ENCODE data around the gene FANCD2OS. TPM values are rescaled to one million over a fixed set of nuclear protein-coding genes. Genes with fewer than 3 reads are reported as not detected.
A peak's percentile ranks its signal among the peaks of the same experiment; 100 is the strongest.

Gene FANCD2OS
- total RNA-seq, 1 experiment from 2014 or later = not detected

DNA sequence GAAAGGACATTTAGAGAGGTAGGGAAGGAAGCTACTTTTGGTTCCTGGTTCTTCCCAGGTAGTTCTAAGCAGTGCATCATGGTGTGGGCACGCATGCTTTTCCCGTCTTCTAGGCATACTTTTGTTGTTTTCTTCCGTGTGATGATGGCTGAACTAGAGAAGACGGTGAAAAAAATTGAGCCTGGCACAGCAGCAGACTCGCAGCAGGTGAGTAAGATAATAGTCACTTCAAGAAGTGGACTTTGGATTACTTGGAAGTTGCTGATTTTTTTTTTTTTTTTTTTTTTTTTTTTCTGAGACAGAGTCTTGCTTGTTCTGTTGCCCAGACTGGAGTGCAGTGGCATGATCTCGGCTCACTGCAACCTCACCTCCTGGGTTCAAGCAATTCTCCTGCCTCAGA lies 17.9 kb downstream of the FANCD2OS start:
- no peak for DNase-seq
- peaks cover 22% of the 10 kb centered on the region for H3K4me1 ChIP-seq (replicated peaks; ENCODE audit: insufficient read depth)
- no peaks in the 10 kb centered on the region for H3K79me2 ChIP-seq (ENCODE audit: low read depth)
- H3K27me3 ChIP-seq (ENCODE audit: insufficient read depth, low read depth) = no peaks in the 10 kb centered on the region
- TF ChIP-seq, protein P1, sequence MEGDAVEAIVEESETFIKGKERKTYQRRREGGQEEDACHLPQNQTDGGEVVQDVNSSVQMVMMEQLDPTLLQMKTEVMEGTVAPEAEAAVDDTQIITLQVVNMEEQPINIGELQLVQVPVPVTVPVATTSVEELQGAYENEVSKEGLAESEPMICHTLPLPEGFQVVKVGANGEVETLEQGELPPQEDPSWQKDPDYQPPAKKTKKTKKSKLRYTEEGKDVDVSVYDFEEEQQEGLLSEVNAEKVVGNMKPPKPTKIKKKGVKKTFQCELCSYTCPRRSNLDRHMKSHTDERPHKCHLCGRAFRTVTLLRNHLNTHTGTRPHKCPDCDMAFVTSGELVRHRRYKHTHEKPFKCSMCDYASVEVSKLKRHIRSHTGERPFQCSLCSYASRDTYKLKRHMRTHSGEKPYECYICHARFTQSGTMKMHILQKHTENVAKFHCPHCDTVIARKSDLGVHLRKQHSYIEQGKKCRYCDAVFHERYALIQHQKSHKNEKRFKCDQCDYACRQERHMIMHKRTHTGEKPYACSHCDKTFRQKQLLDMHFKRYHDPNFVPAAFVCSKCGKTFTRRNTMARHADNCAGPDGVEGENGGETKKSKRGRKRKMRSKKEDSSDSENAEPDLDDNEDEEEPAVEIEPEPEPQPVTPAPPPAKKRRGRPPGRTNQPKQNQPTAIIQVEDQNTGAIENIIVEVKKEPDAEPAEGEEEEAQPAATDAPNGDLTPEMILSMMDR (conservative IDR thresholded peaks at IDR 0.05) = no peak
- TF ChIP-seq EZH2 (IDR thresholded peaks at IDR 0.05; ENCODE audit: low read depth) = no peak
- BruUV-seq (replicated peaks) = no TSS peak
- H3K36me3 ChIP-seq (ENCODE audit: low read depth) = peaks cover 27% of the 10 kb centered on the region; the same call in 1 of the 2 replicates
- H3K4me3 ChIP-seq = no peak overlapping the region
- ChIA-PET POLR2A (ENCODE audit: unreplicated experiment) (no interaction called here), CTCF (no interaction called here)
- no peak overlapping the region for H3K27ac ChIP-seq
- H3K9me2 ChIP-seq (ENCODE audit: insufficient read depth) = no peaks in the 10 kb centered on the region
- intact Hi-C loops (cut with micrococcal nuclease; ENCODE audit: unreplicated experiment) = no loop called here
- H2AFZ ChIP-seq = no peak overlapping the region
- H3F3A ChIP-seq (ENCODE audit: insufficient read depth, low read depth) = peaks cover 8% of the 10 kb centered on the region
- no peak overlapping the region for H3K4me2 ChIP-seq
- no peaks in the 10 kb centered on the region for H3K9me3 ChIP-seq (ENCODE audit: insufficient read depth, low read depth)
- no peaks in the 10 kb centered on the region for H4K20me1 ChIP-seq (ENCODE audit: insufficient read depth)

- intact Hi-C loops (cut with micrococcal nuclease; ENCODE audit: unreplicated experiment) = loop anchor here (10.0 kb wide), 1 partner anchor 137 kb away; no protein-coding TSS in a partner anchor
- Histone ChIP-seq H3K27me3 (ENCODE audit: insufficient read depth, low read depth) (no peaks in the 10 kb centered on the region), H3K4me2 (no peak overlapping the region), H3K79me2 (ENCODE audit: low read depth) (no peaks in the 10 kb centered on the region), H3K9me3 (ENCODE audit: insufficient read depth, low read depth) (no peaks in the 10 kb centered on the region), H3K4me3 (no peak overlapping the region), H4K20me1 (ENCODE audit: insufficient read depth) (no peaks in the 10 kb centered on the region), H2AFZ (no peak overlapping the region), H3K9me2 (ENCODE audit: insufficient read depth) (no peaks in the 10 kb centered on the region), H3K27ac (no peak overlapping the region), H3F3A (ENCODE audit: insufficient read depth, low read depth) (peaks cover 8% of the 10 kb centered on the region), H3K36me3 (ENCODE audit: low read depth) (peaks cover 21% of the 10 kb centered on the region; the same call in 1 of the 2 replicates), H3K4me1 (replicated peaks; ENCODE audit: insufficient read depth) (peaks cover 26% of the 10 kb centered on the region)
- BruUV-seq (replicated peaks) = no TSS peak
- no peak for DNase-seq
- ChIA-PET POLR2A (ENCODE audit: unreplicated experiment) (interaction anchor here (0.7 kb wide), 2 partner anchors 45 to 111 kb away, joined by 5 to 6 read pairs; no protein-coding TSS in a partner anchor), CTCF (no interaction called here)
- TF ChIP-seq, protein P1 (conservative IDR thresholded peaks at IDR 0.05) = no peak
- TF ChIP-seq EZH2 (IDR thresholded peaks at IDR 0.05; ENCODE audit: low read depth) = no peak
Observed at GRCh38 chr3:10088256-10088655, 19.8 kb downstream of the FANCD2OS start.

GRCh38 chr3:10085738-10086137 lies 22.3 kb downstream of the FANCD2OS start:
- H3K4me3 ChIP-seq = no peak overlapping the region
- intact Hi-C loops (cut with micrococcal nuclease; ENCODE audit: unreplicated experiment) = loop anchor here (10.0 kb wide), 1 partner anchor 139 kb away; no protein-coding TSS in a partner anchor
- H3K4me1 ChIP-seq (replicated peaks; ENCODE audit: insufficient read depth) = peaks cover 26% of the 10 kb centered on the region
- no peaks in the 10 kb centered on the region for H4K20me1 ChIP-seq (ENCODE audit: insufficient read depth)
- no peak overlapping the region for H2AFZ ChIP-seq
- peak overlapping the region; percentile 55 for H3K27ac ChIP-seq
- TF ChIP-seq, protein P1 (conservative IDR thresholded peaks at IDR 0.05) = no peak
- no peak for TF ChIP-seq EZH2 (IDR thresholded peaks at IDR 0.05; ENCODE audit: low read depth)
- peaks cover 13% of the 10 kb centered on the region for H3F3A ChIP-seq (ENCODE audit: insufficient read depth, low read depth)
- peak overlapping the region; percentile 66 for H3K4me2 ChIP-seq
- H3K9me3 ChIP-seq (ENCODE audit: insufficient read depth, low read depth) = no peaks in the 10 kb centered on the region
- H3K27me3 ChIP-seq (ENCODE audit: insufficient read depth, low read depth) = no peaks in the 10 kb centered on the region
- POLR2A ChIA-PET (ENCODE audit: unreplicated experiment) = no interaction called here
- BruUV-seq (replicated peaks) = no TSS peak
- H3K9me2 ChIP-seq (ENCODE audit: insufficient read depth) = no peaks in the 10 kb centered on the region
- CTCF ChIA-PET = no interaction called here
- peaks cover 25% of the 10 kb centered on the region; the same call in 1 of the 2 replicates for H3K36me3 ChIP-seq (ENCODE audit: low read depth)
- no peaks in the 10 kb centered on the region for H3K79me2 ChIP-seq (ENCODE audit: low read depth)
- DNase-seq = peak; percentile 14 to 81

Measured in PC-9 (cell line).